ENCODE results near the gene PEX6.

The PEX6 gene

DNA sequence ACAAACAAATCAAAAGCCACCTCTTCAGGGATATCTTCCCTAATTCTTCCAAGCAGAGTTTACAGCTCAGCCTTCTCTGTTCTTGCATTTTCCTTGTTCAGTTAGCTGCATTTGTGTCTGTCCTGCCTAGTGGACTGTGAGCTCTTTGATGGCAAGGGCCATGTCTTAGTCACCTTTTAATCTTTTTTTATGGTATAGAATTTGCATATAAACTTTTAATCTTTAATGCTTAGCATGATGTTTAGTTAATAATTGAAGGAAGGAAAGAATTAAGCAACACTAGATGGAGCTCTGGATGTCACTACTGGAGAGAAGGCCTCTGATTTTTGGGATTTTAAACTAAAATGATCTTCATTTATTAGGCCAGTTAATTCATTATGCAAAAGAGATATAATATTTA lies 17.5 kb upstream of the PEX6 start:
- DNase-seq (ENCODE audit: low read depth in 2 of 2), result no peak

DNA sequence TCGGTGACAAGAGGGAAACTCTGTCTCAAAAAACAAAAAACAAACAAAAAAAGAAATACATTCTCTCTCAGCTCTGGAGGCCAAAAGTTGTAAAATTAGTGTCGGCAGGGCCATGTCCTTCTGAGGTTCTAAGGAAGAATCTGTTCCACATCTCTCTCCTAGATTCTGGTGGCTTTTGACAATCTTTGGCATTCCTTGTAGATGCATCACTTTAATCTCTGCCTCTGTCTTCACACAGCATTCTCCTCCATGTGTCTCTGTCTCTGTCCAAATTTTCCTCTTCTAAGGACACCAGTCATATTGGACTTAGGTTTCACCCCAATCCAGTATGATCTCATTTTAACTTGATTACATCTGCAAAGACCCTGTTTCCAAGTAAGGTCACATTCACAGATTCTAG lies 14.5 kb upstream of the PEX6 start:
- no peak for DNase-seq (ENCODE audit: low read depth in 2 of 2)

DNA sequence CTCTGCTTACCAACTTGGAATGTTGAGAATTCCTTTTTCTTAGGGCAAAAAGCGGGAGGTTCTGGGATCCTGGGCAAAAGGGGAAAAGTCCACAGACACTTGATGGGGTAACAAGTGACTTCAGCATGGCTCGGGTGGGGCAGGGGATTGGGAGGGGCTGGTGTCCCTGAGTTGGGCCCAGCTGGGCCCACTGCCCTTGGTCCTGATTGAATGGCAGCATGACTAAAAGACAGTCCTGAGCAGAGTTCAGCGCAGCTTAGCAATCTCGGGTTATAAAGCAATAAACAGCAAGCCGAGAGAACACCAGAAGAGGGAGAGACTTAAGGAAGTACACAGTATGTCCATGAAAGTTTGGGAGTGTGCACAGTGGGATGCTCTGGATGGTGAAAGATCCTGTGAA lies 10.9 kb upstream of the PEX6 start:
- DNase-seq (ENCODE audit: low read depth in 2 of 2), result no peak

DNA sequence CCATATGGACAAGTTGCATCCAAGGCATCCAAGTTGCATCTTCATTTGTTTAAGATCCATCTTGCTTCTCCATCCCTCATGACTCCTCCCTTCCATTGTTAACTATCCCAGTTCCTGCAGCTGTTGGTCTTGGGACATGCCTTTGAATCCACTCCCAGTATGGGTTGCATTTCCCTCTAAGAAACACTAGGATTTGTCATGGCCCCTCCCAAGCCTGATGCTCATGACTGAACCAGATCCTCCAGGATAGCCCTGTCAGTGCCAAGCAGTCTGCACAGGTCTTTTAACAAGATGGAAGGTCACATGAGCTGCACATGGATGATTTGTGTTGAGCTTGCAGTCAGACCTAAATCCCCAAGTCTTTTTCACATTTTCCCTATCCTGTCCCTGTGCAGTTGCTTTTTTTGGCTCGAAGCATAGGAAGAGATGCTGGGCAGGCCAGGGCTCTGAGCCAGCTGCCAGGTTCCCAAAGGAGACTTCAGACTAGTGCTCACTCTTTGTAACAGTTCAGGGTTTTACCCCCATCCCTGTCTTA lies 9.6 kb upstream of the PEX6 start:
- no peak for DNase-seq (ENCODE audit: low read depth in 2 of 2)

DNA sequence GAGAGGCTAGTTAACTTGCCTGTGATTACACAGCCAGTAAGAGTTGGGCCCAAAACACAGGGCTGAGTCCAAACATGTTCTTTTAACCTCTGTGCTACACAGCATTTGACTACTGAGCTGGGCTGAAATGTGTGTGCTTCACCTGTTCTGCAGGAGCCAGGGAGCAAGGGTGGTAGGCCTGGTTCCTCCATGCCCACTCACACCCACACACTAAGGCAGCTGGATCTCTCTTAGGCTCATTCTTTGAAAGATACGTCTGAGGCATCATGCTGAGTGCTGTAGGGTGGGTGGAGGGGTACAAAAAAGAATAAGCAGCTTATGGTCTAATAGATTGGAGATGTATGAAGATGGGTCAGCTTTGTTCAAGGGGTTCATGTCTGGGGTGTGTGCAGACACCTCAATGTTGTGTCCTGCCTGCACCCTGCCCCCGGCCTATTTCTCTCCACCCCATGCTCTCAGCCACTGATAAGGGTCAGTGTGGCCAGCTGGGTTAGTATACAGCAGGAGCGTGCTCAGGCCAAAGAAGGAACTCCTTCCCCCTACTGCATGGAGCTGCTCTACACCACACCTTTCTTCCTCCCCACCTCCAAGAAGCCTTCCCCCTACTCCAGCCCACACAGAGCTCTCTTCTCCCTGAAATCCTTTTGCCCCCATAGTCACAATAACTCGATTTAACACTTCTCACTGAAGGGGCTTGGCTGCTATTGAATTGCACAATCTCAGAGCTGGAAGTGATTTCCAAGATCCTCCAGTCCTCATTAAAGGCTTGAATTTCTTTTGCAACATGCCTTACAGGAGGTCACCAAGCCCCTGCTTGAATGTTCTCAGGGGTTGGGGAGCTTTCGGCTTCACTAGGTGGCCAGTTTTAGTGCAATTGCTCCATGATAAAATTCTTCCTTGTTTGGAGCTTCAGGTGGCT lies 8.8 kb upstream of the PEX6 start:
- DNase-seq (ENCODE audit: low read depth in 2 of 2), result no peak

DNA sequence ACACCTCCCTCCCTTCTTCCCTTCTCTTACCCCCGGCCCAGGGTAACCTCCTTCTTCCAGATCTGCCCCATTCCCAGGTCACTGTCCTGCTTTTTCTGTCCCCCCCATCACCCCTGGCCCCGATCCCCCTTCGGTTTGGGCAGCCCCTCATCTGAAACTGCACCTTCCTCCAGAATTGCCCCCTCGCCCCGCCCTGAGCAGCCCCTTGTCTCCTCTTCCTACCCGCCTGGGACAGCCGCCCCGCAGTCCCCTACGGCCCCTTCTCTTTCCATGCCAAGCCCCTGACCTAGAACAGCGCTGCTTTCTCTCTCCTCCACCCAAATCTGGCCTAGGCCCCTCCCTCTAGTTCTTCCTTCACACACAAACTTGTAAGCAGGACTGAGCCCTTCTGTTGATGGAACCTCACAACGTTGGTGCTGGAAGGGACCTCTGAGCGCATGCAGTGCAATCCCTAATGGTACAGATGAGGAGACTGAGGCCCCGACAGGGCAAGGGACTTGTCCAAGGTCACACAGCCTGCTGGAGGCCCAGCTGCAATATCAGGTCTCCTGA lies 6.0 kb upstream of the PEX6 start:
- no peak for DNase-seq (ENCODE audit: low read depth in 2 of 2)

DNA sequence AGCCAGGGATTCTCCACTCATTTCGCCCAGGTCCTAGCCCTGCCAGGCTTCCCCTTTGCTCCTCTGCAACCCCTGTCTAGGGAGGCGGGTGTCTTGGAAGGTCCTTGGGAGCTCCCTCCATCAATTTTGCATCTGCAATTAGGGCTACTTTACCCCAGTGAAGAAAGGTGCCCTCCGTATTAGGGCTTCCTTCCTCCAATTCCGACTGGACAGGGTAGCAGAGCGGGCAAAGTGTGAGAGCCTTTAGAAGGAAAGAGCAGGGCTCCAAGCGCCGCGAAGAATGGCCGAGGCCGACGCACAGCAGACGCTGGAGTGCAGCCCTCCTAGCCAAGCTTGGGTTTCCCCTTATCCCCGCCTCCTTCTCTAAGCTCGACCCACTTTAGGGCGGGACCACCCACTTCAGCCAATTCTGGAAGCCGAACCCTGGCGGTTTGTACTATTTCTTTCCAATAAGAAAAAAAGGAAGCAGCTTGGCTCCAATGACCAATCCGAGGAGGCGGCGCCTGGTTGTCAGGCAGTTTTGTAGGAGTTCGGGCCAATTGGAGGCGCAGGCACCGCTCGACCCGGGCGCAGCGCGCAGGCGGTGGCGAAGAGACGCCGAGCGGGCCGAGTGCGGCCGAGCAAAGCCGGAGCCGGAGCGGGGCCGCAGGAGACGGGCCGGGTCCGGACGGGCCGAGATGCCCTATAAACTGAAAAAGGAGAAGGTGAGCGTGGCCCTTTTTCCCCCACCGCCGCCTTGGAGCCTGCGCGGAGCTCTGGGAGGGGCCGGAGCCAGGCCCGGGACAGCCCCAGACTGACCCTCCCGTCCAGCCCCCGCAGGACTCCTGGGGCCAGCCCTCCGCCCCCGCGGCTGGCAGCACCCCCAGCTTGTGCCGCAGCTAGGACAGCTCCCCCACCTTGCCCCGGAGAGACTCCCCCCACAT lies 5.3 kb upstream of the PEX6 start, which contains the start of gene PPP2R5D:
TSS of gene PPP2R5D (plus strand) at position 570 of the 923 bp plus-strand sequence. CDS start at position 678, 108 bp downstream.
- peak; percentile 95 to 97 for DNase-seq (ENCODE audit: low read depth in 2 of 2)

DNA sequence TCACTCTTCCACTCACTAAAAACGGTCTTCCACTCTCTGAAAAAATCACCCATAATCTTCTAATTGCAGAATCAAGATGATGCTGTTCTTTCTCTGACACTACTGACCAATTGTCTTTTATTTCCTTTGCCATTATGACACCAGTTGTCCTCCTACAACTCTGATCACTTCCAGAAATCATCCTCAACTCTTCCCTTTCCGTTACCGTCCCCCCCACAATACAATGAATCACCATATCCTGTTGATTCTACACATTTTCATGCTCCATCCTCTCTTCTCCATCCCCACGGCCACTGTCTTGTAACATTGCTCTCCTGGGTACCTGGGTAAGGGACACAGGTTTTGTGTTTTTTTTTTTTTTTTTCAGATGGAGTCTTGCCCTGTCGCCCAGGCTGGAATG lies 2.9 kb upstream of the PEX6 start:
- DNase-seq (ENCODE audit: low read depth in 2 of 2), result no peak

DNA sequence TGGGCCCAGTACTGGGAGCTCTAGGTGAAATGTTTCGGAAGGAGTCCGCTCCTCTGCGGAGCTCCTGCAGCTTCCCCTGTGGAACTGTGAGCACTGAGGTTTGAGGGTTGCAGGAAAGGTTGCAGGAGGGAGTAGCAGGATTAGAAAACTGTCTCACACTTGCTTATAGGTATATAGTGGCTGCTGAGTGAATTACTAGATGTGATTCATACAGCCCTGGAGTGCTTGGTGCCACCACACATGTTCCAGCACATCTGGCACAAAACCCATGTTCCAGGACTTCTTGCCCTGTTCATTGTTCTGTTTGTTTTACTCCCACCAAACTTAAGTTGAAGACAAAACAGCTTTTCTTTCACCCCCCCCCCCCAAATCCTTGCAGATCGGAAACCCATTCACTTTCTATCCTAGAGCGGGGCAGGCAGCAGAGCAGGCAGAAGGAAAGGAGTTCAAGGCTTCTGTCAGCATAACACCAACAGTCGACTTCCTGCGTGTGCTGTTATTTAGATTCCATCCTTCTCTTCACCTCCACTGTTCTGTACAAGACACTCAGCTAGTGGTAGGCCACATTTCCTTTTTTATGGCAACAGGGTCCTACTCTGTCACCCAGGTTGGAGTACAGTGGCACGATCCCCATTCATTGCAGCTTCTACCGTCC lies 669 bp upstream of the PEX6 start:
- no peak for DNase-seq (ENCODE audit: low read depth in 2 of 2)

DNA sequence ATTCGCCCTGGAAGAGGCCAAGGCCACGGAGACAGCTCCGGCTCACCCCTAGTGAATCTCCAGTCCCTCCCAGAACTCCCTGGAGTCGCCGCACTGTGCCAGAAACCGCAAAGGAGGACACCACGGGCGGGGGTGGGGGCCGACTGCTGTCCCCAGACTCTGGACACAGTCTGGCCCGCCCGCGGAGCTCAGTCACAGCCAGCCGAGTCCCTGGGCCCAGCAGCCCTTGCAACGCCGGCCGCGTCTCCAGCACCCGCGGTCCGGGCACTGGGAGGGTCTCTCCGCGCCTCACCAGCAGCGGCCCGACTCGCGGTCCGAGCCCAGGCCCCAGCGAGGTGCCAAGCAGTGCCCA lies 518 bp downstream of the PEX6 start:
- DNase-seq (ENCODE audit: low read depth in 2 of 2), result no peak

DNA sequence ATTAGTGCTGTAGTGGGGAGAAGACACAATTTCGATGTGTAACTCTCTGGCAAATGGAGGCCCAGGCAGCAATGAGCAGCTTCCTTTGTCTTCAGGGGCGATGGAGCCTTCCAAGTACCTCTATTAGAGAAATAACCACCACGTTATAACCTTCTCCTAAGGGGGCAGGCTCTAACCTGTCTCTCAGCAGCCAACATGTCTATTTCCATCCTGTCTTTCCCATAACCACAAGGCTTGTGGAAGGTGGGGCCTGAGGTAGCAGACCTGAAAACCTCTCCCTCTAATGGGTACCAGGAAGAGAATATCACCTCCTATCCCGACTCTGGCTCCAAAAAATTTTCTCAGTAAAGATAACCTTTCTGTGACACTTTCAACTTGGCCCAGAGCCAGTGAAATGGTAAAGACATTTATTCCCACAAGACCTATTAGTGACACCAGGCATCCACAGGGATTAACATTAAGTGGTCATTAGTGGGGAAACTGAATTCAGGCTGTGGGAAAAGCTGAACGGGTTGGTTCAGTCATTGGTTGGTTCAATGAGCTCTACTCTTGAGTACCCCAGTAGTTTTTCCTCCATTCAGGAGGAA lies 4.0 kb downstream of the PEX6 start:
- no peak for DNase-seq (ENCODE audit: low read depth in 2 of 2)

DNA sequence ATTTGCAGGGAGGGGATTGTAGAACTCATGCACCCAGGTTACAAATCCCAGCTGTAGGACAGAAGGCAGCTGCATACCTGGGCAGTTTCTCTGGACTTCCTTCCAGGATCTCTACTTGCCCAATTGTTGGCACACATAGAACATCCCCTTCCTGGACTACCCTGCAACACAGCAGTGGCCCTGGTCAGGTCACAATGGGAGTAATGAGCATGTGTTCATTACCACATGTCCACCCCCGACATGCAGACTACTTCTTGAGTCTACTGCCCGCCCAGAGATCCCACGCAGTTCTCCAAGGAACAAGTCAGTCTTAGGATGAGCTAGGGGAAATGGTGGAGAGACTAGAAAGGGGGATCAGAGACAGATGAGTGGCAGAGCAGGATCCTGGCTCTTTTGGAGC lies 5.1 kb downstream of the PEX6 start:
- DNase-seq (ENCODE audit: low read depth in 2 of 2), result no peak

DNA sequence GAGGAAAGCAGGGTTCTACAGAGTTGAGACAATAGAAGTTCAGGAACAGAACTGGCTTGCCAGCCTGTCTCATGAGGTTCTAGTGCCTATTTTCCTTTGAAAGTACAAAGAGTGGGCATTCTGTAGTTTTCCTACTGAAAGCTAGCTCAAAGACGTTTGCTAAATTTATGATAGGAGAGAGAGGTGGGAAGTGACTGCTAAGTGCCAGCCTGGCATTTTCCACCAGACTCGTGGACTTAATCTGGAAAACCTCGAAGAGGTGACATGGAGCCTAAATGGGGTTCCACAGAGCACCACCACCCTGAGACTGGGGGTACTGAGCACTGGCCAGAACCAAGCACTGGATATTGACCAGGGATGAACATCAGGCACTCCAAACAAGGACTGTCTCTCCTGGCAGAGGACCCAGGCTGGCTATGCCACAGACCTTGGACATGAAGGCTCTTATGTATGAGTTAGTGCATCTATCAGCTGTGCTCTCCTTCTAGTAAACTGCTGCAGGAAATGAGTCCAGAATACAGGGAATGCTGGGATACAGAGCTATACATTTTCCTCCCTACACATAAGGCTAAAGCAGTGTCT lies 7.1 kb downstream of the PEX6 start:
- no peak for DNase-seq (ENCODE audit: low read depth in 2 of 2)

DNA sequence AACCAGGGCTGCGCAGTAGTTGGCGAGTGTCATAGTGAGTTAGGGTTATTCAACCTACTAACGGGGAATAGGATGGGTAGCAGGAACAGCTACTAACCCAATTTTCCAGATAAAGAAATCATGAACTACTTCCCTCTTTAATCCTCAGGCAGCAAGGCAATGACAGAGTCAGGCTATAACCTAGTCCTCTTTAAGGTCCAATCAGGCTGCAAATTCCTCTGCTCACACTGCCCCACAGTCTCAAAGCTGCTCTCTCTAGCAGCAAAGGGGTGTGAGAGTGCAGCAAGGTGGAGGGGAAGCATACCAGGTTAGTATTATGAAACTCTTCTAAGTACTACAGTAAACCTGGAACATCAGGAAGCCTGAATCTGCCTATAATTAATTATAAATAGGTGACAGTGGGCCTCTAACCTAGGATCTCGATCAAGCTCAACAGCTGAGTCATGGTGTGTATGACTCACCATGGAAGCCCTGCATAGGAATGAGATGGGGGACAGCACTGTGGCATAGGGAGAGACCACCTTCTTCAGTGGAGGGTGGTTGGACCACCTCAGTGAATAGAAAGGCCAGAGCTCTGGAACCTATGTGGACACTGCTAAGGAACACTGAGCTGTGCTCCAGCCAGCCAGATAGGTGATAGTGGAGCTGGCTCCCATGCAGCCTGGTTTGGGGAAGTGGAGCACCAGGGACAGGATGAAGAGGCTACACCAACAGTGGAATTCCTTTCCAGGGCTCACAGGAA lies 7.9 kb downstream of the PEX6 start:
- DNase-seq (ENCODE audit: low read depth in 2 of 2), result no peak

DNA sequence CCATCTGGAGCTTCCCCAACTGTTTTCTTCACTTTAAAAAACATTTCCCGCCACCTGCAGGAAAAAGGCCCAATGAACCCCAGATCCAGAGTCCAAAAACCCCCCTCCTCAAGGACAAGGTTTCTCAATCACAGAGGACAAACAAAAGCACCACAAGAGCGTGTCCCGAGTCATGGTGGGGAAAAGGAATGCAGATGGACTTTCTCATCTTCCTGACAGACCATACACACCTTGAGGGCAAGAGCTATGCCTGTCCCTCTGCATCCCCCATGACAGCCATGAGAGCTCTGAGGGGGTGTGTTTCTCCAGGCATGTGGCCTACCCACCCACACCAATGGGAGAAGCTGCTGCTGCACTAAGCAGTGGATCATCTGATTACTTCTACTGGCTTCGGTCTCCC lies 9.0 kb downstream of the PEX6 start:
- no peak for DNase-seq (ENCODE audit: low read depth in 2 of 2)

DNA sequence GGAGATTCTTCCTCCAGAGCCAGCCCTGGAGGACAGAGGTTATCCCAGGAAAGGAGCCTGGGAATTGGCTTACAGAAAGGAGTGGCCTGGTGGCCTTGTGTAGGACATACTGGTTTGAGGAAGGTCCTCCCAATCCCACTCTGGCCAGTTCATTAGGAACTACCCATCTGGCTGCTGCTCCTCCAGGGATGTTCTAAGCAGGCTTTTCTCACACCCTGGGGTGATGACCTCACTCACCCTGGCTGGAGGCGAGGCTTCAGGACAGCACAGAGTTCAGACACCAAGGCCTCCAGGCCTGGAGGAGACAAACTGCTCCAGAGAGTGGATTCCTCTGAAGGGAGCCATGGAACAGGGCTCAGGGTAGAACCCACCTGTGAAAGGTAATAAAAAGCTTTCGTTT lies 9.6 kb downstream of the PEX6 start:
- no peak for DNase-seq (ENCODE audit: low read depth in 2 of 2)

DNA sequence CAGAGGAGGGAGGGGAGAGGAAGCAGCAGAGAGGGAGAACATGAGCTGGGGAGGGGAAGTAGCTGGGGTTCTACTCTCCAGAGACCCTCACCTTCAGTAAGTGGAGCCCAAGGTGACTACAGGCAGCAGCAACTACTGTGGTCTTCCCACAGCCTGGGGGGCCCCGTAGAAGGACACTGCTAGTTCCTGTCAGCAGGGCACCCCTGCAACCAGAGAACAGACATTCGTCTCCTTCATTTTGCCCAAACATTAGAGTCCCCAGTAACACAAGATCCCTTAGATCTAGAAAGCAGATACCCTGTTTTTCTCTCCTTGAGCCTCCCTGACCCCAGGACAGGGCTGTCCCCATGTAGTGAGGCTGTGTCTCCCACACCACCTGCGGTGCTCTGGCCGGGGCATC lies 10.2 kb downstream of the PEX6 start:
- no peak for DNase-seq (ENCODE audit: low read depth in 2 of 2)

DNA sequence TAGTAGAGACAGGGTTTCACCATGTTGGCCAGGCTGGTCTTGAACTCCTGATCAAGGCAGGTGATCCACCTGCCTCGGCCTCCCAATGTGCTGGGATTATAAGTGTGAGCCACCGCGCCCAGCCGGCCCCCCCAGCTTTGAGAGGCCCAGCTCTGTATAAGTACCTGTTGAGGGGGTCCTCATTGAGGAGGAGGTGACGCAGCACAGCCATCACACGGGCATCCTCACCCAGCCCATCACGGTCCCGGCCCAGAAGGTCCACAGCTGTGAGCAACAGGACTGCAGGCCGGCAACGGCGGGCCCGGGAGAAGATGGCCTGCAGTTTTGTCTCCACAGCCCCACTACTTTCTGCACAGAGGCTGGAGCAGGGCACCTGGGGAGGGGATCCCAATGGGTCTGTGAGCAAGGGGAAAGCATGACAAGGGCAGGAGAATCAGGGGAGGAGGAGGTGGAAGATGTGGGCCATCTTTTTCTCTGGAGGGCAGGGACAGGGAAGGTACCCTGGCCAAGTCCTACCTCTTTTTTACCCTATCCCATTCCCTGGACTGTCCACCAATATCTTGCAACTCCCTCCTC lies 10.8 kb downstream of the PEX6 start:
- DNase-seq (ENCODE audit: low read depth in 2 of 2), result no peak

DNA sequence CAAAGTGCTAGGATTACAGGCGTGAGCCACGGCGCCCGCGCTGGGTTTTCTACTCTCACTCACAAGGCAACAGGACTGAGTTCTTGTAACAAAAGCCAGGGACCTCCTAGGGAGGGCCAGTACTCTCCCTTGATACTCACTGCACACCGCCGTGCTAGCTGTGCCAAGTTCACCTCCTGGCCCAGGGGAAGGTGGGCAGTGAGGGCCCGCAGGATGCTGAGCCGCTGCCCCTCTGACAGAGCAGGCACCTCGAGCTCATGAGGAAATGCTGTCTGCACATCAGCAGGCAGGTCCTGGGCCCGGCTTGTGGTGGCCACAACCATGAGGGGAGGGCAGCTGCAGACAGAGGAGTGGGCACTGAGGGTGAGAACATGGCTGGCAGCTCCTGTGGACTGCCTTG lies 11.8 kb downstream of the PEX6 start:
- DNase-seq (ENCODE audit: low read depth in 2 of 2), result no peak

DNA sequence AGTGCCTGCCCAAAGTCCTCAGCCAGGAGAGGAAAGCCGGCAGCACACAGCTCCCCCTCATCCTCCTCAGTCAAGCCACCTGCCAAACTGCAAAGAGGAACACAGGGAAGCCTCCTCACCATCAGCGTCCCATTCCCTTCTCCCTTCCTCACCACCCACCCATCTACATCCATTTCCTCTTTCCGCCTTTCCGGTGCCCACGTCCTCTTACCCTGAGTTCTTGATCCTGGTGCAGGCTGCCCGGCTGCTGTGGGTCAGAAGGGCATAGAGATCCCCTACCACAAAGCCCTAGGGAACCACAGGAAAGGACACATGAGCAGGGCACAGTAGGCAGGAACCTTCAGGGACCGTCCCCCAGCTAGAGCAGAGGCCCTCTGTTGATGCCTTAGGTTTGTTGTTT lies 12.4 kb downstream of the PEX6 start:
- no peak for DNase-seq (ENCODE audit: low read depth in 2 of 2)

Measured in stimulated activated CD8-positive, alpha-beta memory T cell treated with anti-CD3 and anti-CD28 coated beads, Interleukin-7, amount 100 ng/mL, for 4 hours (primary cell).